GM21528 (cell line): ENCODE measurements around the gene MCC.
A peak's percentile ranks its signal among the peaks of the same experiment; 100 is the strongest.
"Not testable (repeated sequence)": the region's sequence is repeated elsewhere in the genome, so short reads cannot be mapped to it uniquely, and the experiment has no call there.

ENCODE experiments used
- ATAC-seq: cut with Tn5 transposase; IDR thresholded peaks from one replicate; pipeline ENCODE4 v1.9.1; 2021; ENCODE audit warnings: mild to moderate bottlenecking, moderate library complexity; ENCODE audit not compliant: unreplicated experiment, low FRiP score

The MCC gene

DNA sequence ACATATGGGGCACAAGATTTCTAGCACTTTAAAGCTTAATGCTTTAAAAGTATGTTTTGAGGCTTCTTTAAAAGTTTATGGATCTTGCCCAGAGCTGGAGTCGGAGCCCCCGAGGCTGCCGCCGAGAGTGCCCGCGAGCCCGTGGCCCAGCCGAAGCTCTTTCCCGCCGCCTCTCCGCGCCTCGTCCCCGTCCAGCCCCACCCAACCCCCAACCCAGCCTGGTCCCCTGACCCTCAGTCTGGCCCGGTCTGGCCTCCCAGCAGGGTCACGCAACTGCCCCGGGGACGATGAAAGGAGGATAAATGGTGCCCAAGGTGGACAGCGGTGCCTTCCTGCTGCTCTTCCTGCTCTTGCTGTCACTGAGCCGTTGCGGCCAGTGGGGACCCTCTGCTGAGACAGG lies 55.2 kb downstream of the MCC start:
- ATAC-seq, result no peak

DNA sequence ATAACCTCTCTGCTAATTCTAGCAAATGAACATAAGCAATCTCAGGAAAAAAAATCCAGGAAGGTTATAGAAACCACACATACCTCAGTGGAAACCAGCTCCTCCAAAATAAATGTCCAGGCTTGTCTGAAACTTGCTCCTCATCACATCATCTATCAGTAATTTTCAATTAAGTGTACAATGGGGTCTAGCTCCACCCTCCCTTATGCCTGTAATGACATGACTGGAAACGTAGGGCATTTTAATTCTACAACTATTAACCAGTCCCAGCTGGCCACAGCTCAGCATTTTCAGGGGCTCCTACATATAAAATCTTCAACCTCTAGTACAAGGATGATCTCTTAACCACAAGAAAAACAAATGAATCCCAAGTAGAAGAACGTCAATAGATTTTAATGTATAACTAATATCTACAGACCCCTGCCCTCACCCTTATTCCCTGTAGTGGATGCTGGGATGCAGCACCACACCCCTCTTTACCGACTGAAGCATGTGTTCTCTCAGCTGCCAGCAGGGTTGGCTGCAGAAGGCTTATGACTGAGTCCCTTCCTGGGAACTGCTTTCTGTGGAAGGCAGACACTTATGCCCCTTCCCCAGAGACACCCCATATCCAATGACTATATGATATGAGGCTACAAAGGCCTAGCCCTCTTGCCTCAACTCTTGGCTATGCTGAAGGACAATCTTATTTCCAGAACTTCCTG lies 60.2 kb downstream of the MCC start:
- no peak for ATAC-seq

DNA sequence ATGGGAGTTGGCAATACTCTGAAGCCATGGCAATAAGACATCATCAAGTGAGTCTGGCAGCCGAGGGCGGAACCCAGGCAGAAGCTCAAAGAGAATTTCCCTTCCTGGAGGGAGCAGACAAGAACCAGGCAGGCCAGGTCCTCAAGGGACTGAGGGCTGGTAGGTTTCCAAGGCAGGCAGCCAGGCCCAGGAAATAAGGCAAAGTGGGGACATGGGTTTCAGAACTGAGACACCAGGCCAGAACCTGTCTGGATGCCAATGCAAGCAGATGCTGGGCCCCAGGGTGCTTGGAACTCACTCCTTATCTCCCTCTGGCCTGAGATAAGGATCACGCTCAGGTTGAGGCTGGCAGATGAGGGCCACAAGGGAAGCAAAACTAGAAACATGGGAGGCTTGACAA lies 62.3 kb downstream of the MCC start:
- ATAC-seq, result no peak

DNA sequence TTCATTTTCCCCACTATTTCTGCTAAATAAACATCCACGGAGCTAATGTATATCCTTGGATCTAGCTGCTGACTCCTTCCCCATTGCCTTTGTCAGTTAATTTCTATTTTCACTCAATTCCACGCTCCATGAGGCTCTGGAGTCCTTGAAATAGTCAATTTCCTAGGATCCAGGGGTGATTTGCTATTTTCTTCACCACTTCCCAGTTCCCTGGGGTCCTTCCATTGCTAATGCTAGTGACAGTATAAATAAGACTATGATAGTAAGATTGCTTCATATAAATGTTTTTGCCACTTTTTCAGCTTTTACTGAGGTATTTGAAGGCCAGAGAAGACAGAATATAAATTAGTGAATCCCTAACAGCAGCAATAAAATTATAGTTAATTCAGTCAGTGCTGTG lies 66.6 kb downstream of the MCC start:
- ATAC-seq, result no peak

DNA sequence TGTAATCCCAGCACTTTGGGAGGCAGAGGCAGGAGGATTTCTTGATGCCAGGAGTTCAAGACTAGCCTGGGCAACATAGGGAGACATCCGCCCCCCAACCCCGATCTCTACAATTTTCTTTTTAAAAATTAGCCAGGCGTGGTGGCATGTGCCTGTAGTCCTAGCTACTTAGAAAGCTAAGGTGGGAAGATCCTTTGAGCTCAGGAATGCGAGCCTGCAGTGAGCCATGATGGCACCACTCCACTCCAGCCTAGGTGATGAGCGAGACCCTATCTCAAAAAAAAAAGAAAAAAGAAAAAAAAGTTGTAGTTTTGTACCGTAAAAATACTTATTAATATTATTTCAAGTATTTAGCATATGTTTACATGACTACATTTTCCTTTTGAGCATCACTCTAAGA lies 82.7 kb downstream of the MCC start:
- no peak for ATAC-seq

DNA sequence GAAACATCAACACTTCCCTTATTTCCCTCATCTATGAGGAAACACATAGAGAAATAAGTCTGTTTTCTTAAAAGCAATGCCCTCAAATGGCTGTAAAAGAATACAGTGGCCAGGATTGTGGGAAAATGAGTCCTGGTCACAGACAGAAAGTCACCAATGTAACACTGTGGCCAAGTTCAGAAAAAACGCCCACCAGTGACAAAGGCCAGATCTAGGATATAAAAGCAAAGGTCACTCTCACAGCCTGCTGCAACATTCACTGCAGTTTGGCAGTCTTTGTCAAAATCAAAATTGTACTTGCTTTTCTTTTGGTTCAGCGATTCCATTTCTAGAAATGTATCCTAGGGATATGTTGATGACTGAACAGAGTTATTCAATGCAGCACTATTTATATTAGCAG lies 84.0 kb downstream of the MCC start:
- no peak for ATAC-seq

DNA sequence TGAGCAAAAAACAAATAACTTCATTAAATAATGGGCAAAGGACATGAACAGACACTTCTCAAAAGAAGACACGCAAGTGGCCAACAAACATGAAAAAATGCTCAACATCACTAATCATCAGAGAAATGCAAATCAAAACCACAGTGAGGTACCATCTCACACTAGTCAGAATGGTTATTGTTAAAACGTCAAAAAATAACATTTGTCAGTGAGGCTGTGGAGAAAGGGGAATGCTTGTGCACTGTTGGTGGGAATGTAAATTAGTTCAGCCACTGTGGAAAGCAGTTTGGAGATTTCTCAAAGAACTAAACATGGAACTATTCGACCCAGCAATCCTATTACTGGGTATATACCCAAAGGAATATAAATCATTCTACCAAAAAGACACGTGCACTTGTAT lies 90.3 kb downstream of the MCC start:
- ATAC-seq, result not testable (repeated sequence)

DNA sequence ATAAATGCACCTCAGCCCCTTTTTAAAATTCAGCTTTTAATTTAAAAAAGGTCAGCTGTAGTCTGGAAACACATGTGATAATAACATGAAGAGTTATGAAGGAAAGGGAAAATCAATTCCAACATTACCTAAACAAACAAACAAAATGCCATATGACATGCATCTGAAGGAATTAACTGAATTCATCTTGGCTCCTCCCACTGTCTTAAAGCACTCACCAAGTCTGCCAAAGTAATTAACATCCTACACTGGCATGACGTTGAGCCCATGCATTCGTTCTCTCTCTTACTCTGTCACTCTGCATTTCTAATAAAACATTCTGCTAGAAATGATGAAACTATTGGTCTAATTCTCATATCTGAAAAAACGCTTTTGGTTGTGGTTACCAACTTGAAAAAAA lies 91.2 kb downstream of the MCC start:
- ATAC-seq, result no peak

DNA sequence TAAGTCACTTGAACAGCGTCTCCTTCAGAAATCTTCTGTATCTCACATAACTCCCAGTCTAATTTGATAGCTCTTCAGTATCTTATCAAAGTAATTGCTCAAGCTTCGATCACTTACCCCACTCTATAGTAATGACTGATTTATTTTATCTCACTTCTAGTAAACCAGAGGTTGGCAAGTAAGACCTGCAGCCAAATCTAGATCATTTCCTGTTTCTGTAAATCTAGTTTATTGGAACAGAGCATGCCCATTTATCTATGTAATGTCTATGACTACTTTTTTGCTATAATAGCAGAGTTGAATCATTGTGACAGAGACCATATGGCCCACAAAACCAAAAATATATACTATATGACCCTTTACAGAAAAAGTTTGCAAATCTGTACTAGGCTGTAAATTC lies 93.6 kb downstream of the MCC start:
- ATAC-seq, result no peak

DNA sequence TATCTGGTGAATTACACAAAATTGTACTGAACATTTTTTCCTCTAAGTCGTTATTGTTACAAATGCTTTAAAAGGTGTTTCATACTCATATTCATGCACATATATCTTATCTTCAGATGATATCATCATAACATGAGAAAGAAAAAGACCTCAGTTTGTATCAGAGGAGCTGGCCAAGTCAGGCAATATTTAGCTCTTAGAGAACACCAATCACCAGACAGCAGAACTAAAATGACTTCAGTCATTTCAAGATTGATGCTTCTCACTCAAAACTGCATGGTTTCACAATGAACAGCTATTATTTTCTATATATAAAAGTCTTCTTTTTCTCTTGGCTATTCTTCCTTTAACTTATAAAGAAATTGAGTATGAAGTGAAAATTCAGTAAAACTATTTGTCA lies 98.0 kb downstream of the MCC start:
- ATAC-seq, result no peak

DNA sequence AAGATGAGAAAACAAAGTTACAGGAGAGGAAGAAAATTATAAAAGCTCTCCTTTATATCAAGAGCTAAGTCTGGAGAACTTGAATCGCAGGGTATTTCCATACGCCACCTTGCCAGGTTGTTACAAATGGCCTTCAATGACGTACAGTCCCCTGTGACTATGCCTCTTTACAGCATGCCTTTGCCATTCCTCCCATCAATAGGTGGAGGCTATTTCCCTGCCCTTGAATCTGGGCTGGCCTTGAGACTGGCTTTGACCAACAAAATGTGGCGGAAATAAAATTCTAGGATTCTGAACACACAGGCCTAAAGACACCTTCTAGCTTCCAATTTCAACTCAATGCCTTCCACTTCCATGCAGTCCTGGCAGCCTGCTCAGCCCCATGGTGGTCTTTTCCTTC lies 99.1 kb downstream of the MCC start:
- ATAC-seq, result no peak

DNA sequence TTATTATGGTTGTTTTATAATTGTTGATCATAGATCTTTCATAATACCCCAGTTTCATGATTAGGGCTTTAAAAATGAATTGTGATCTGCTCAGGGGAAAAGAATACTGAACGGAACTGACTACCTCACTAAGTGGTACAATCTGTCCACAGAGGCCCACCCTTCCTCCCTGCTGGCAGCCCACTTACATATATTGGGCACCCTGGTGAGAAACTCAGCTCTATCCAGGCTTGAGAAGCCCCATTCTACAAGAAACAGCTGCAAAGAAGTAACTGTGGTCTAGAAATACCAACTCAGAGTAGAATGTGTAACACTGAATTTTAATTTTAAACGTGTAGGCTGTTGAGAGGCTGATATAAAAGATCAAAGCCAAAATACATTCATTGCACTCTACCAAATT lies 100.4 kb downstream of the MCC start:
- no peak for ATAC-seq

DNA sequence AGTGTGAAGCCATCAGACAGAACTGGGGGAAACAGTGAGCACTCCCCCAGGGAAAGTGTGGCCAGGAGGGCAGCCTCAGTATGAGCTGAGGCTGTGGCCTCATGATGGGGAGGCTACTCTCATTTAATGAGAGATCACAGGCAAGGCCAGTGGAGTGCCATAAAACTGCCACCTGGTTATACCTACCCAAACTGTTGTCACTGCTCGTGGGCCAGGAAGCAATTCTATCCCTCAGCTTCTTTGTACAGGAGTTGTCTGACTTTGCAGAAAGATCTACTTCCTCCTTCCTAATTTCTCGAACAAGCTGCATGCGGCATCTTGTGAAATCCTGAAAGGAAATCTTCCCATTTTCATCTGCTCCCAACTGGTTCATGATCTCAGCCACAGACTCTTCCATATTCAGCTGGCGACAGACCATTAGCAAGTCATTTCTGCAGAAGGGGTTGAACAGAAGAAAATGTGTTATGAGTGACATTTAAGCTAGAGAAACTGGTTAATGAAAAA lies 103.4 kb downstream of the MCC start:
- ATAC-seq, result no peak

DNA sequence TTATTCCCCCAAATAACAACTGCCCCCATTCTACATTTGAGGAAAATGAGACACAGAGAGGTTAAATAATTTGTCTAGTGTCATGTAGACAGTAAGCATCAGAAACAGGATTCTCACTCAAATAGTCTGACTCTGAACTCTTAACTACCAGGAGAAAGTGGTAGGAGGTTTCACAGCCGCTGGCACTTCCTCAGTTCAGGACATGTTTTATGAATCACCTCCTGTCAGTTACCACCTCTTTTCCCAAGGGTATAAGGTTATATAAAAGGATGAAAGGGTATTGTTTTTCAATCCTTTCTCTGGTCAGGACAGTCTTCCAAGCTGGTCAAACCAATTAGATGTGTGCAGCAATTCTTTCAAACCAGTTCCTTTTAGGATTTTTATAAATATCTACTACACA lies 105.5 kb downstream of the MCC start:
- no peak for ATAC-seq

DNA sequence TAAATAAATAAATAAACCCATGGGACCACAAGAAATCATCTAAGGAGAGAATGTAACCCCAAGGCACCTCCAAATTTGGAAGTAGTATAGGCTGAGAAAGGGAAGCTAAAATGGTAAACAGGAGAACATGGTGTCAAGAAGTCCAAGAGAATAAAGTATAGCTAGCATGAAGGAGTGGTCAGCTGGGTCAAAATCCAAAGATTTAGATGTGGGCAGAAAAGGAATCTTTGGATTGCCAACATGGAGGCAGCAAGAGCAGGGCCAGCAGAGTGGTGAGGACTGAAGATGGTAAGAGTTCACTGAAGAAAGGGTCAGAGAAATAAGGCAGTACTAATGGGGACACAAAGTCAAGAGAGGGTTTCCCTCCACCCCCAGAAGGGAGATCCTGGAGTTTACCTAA lies 106.5 kb downstream of the MCC start:
- ATAC-seq, result no peak

DNA sequence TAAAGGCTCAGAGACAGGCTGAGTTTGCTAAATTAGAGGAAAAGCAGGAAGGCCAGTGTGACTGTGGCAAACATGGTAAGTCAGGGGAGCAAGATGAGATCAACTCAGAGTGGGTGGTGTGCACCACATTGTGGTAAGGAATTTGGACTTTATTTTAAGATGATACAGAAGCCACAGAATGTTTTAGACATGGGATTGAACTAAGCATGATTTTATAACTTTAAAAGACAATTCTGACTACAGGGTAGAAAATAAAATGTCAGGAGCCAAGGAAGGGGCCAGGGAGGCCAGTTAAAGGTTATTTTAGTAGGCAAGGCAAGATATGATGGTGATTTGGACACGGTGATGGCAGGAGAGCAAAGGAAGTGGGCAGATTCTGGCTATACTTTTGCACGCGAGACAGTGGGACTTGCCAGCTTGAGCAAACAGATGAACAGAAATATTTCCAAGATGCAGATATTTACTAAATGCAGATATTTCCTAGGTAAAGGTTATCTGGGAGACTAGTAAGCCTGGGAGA lies 107.4 kb downstream of the MCC start:
- ATAC-seq, result no peak

DNA sequence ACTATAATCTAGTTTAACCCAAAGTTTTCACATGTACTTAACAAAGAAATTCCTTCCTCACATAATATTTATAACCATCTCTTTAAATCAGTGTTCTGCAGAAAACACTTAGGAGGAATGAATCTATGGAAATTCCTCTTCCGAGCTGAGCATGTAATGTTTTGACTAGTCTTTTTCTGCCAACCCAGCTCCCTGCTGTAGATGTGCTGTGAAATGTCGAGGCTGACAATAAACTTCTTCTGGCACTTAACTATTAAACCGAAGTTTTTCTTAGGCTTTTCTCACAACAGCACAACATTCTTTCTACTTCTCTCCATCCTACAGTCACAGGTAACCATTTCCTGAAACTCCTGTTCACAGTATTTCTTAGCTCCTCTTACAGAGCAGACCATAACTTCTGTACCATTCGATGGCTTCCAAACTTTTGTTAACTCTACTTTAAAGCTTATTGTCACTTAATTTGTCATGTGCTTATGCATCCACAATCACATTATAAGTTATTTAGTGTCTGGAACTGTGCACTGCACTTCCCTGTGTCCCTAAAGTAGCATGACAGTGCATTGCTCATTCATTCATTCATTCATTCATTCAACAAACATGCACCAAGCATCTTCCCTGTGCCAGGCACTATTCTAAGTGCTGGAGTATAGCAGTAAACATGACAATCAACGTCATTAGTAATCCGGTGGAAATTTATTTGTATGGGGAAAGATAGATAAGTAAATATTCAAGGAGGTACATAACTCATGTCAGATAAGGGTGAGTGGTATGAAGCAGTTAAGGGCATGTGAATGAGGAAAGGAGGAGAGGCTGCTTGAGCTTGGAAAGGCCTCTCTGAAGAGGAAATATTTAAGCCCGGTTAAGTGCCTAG lies 108.1 kb downstream of the MCC start:
- ATAC-seq, result no peak

DNA sequence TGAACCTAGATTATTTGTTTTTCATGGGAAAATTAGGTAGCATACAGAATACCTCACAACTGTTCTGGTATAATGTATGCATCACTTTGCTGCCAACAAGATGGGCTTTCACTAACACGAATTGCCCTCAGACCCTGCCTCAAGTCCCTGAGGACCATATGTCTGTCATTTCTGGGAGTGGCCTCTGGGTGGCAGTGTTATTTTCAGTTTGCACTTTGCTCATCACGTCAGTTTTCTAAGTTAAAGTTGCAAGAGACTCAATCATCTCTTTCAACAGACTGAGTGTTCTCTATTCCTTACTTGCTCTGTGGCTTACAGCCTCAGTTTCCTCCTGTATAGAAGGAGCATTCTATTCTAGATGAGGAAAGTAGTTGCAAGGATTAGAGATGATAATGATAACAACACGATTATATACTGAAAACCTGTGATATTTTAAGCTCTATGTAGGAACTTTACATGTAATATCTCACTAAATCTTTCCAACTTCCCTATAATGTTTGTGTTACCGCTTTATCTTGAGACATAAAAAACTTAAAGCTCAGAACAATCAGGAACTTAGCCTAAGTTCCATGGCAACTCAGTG lies 109.2 kb downstream of the MCC start:
- peak; percentile 69 for ATAC-seq

DNA sequence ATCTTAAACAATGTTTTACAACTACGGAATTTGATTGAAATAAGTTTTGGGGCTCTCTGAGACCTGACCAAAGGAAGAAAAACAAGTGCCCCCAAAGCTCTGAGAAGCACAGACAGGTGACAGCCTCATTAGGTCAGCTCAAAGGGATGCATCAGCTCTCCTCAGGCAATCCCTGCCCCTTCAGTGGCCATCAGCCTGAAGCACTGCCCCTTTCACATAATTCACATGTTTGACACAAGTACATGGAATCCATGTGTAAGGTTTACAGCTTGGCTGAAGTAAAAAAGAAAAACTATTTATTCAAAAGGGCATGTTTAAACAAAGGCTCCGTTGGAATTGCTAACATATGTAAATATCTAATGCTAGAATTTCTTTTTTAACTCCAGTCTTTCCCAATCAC lies 109.7 kb downstream of the MCC start:
- ATAC-seq, result no peak

DNA sequence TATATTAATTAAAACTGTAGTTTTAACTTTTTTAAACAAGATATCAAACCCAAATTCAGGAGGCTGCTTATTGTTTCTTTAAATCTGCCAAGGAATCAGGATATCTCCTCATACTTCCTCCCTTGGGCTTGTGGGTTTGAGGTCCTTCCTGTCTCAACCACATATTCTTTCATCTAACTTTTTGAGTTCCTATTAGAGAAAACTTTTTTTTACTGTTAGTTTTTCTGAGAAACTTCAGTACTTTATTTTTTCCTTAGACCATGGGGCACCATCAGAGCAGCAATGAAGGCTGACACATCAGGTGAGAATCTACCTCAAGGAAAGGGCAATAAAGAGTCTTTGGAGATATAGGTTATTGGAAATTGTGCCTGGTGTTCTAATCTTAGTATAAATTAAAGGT lies 110.2 kb downstream of the MCC start:
- no peak for ATAC-seq

DNA sequence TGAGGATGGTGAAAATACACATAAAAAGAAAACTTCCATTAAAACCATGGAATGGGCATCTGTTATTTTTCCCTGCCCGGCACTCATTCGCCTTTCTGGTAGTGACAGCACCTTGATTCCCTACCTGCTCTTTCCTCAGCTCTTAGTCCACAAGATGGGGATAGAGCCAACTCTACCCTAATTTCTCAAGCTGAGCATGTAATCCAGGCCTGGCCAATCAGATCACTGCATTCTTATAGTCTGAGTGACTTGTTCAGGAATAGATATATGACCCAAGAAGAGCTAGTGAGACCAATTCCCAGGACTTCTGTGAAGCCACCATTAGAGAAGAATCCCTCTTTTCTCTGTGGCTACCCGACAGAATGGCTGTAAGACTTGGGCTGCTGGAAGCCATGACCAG lies 111.6 kb downstream of the MCC start:
- no peak for ATAC-seq
